Right cardiac atrium (tissue), 5 donors: ENCODE data around the gene GTSF1L. TPM values are rescaled to one million over a fixed set of nuclear protein-coding genes. Genes with fewer than 3 reads are reported as not detected.

Experiments used
- ATAC-seq, 2 donors: fragments of 200-7000 bp; cut with Tn5 transposase; one replicate each; pipeline versions ENCODE4 v1.8.0 to v1.9.1; 2020; ENCODE audit warnings: moderate library complexity in 2 of 2, mild to moderate bottlenecking in 1 of 2
- DNase-seq, 3 donors: peaks; one replicate each; pipeline ENCODE4 v3.0.0-alpha.2; 2020
- H3K27ac ChIP-seq: one replicate; pipeline ENCODE4 v1.5.1; 2013; ENCODE audit warnings: mild to moderate bottlenecking, low read length, control low read depth, moderate library complexity
- H3K27me3 ChIP-seq: one replicate; pipeline ENCODE4 v1.6.1; 2013; ENCODE audit not compliant: control insufficient read depth, insufficient read depth
- H3K4me1 ChIP-seq: one replicate; pipeline ENCODE4 v1.6.1; 2013; ENCODE audit warnings: low read length; ENCODE audit not compliant: control insufficient read depth, insufficient read depth
- H3K4me3 ChIP-seq: one replicate; pipeline ENCODE4 v1.5.1; 2013; ENCODE audit warnings: low read length, control low read depth
- H3K9me3 ChIP-seq: one replicate; pipeline ENCODE4 v1.6.1; 2013; ENCODE audit warnings: low read length; ENCODE audit not compliant: control insufficient read depth
- WGBS: extraction: QIAGEN DNeasy Blood & Tissue Kit; methylation state at CpG from one replicate; pipeline ENCODE4 v1.1.7; 2013; 5-methylcytosine and 5-hydroxymethylcytosine counted together
- intact Hi-C, 4 donors: fragments of 100-400 bp; cut with DNase I; formaldehyde crosslinking; loops; one replicate each; pipeline versions ENCODE4 v1.11.0 to v1.14.0; 2022 to 2023
- polyA plus RNA-seq: library from polyadenylated mRNA; stranded (reverse); fragments of 200-250 nt; gene quantifications from one replicate; pipeline ENCODE4 v1.2.3, GENCODE V29; 2013
- total RNA-seq, 4 donors: library from RNA; stranded (reverse); fragmentation: NEBNext Ultra II Directional; extraction: Animal tissue kit (Norgen Biotek cat#: 25700); gene quantifications; one replicate each; pipeline ENCODE4 v1.2.1, GENCODE V29; 2021
- donor health status: healthy with polysubstance abuse.
- donor health status: DM: no; HTN: yes; CAD: no.
- donor health status: DM: no; HTN: no; CAD: no.
- donor health status: DM: no; HTN: yes; CAD: no; lungs with severe emphysema.
- donor health status: DM: yes; HTN: yes; CAD: no.

The GTSF1L gene
- total and polyA plus RNA-seq, 5 donors = not detected

- no peaks in the 10 kb centered on the region for H3K27me3 ChIP-seq
- intact Hi-C loops = loop anchor here in 2 of 4 donors (5.0 kb wide), 1 partner anchor 337 kb away; no protein-coding TSS in a partner anchor
- peak in 1 of 3 donors; percentile 60 for DNase-seq
Measured at GRCh38 chr20:43744966-43745730, 18.3 kb upstream of the GTSF1L start.

DNA sequence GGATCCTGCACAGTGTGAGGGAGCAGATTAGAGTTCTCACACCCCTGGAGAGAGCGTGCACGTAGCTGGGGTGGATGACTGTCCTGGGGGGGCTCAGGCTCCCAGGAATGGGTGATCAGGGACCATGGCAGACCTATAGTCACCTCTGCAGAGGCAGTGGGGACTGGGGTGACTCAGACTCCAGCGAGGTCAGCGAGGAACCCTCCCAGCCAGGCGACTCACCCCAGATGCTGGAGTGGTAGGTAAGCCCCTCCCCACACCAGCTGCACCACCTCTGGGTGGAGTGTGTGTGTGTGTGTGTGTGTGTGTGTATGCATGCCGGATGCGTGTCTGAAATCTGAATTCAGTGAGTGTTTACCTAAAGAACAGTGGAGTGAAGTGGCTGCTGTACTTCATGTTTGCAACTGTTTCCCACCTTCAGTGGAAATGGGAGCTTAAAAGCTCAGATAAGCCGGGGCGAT is 17.4 kb upstream of the GTSF1L start:
- Histone ChIP-seq H3K4me1 (no peaks in the 10 kb centered on the region), H3K27ac (no peak overlapping the region), H3K27me3 (no peaks in the 10 kb centered on the region), H3K9me3 (no peaks in the 10 kb centered on the region), H3K4me3 (no peak overlapping the region)
- DNase-seq (no peak), ATAC-seq (no peak)
- intact Hi-C loops = no loop called here
- 56% methylated on average over 9 of the region's 9 CpGs for WGBS

More at GRCh38 chr20:43744966-43745730, 18.3 kb upstream of the GTSF1L start:
- H3K4me3 ChIP-seq = no peak overlapping the region
- H3K4me1 ChIP-seq = no peaks in the 10 kb centered on the region
- no peak overlapping the region for H3K27ac ChIP-seq
- H3K9me3 ChIP-seq = no peaks in the 10 kb centered on the region
- no peak for ATAC-seq
- 52% methylated on average over 12 of the region's 12 CpGs for WGBS

DNA sequence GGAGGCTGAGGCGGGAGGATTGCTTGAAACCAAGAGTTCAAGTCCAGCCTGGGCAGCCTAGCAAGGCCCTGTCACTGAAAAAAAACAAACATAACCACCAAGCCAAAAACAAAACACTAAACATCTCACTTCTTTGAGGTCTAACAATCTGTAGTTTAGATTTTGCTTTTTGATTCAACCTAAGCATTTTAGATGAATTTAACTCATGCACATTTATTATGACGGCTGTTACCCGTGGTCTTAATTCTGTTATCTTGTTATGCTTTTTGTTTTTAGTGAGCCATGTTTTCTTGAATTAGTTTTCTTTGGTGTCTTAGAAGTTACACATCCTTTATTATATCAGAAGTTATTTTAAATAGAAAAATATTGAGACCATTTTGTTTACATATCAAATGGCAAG is 13.8 kb upstream of the GTSF1L start:
- 93% methylated on average over 3 of the region's 3 CpGs for WGBS
- no peaks in the 10 kb centered on the region for H3K27me3 ChIP-seq

DNA sequence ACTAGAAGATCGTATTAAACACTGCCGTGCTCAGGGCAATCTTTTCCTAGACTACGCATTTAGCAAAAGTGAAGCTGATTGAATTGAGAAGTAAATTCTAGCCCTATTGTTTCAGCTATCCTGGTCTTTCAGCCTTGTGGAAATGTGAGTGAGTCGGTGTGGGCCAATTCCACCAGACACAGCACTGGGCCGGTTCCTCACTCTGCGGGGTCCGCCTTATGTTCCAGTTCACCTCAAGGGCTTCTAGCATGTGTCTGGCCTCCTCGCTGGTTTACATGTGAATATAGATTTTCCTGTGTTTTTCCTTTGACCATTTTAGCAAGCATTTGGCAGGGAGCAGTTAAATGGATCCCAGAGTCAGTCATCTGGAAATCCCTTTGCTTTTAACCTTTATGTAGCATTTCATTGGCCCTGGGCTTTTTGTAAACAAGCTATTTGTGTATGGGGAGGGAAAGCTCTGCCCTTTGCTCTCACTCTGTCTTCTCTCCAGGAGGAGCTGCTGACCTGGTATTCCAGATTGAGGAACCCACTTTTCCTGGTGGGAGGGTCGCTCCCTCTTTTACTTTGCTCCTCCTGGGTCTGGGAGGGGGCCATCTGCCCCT is 12.4 kb upstream of the GTSF1L start:
- no peaks in the 10 kb centered on the region for H3K9me3 ChIP-seq
- no peaks in the 10 kb centered on the region for H3K27me3 ChIP-seq
- no peaks in the 10 kb centered on the region for H3K4me1 ChIP-seq
- no peak overlapping the region for H3K27ac ChIP-seq
- intact Hi-C loops = no loop called here
- ATAC-seq (no peak), DNase-seq (no peak)
- H3K4me3 ChIP-seq = no peak overlapping the region
- WGBS = 90% methylated on average over 9 of the region's 9 CpGs

More for the DNA sequence above, 13.8 kb upstream of the GTSF1L start:
- no peak for ATAC-seq
- Histone ChIP-seq H3K9me3 (no peaks in the 10 kb centered on the region), H3K27ac (no peak overlapping the region), H3K4me3 (no peak overlapping the region), H3K4me1 (no peaks in the 10 kb centered on the region)
- intact Hi-C loops = no loop called here
- DNase-seq = no peak

DNA sequence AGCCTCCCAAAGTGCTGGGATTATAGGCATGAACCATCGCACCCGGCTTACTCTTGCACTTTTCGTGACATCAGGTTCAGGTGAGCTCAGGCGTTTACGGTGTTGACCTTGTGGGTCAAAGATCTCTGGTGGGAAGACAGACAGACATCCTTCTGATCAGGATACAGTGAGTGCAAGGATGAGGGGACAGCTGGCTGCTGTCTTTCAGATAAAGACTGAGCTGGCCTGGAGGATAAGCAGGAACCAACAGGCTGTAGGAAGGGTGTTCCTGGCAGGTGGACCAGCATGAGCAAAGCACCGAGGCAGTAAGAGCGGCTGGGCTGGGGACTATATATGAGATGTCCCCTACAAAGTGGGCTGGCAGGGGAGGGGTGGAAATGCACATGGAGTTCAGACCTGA is 11.1 kb upstream of the GTSF1L start:
- DNase-seq (no peak), ATAC-seq (no peak)
- no peak overlapping the region for H3K27ac ChIP-seq
- no peaks in the 10 kb centered on the region for H3K27me3 ChIP-seq
- 85% methylated on average over 7 of the region's 7 CpGs for WGBS
- intact Hi-C loops = no loop called here
- H3K4me1 ChIP-seq = no peaks in the 10 kb centered on the region
- H3K9me3 ChIP-seq = no peaks in the 10 kb centered on the region
- H3K4me3 ChIP-seq = no peak overlapping the region

DNA sequence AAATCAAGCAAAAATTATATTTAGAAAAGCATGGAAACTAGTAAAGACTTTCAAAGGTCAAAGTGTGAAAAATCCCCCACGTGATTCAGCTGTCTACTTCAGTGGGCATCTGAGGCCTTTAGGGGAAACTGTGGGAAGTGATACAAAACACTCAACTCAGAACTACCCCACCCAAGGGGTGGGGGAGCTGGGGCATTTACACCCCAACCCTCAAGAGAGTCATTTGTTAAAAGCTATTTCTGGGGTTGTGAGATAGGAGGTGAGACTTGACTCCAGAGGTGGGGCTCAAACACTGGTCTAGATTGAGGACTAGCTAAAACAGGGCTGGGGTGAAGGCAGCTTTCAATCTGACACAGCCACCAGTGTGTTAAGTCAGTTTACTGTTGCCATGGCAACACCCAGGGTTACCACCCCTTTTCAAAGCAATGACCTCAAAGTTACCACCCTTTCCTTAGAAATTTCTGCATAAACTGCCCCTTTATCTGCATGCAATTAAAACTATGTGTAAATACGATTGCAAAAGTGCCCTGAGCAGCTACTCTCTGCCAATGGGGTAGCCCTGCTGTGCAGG is 9.9 kb upstream of the GTSF1L start:
- no peaks in the 10 kb centered on the region for H3K4me1 ChIP-seq
- ATAC-seq (no peak), DNase-seq (no peak)
- no peak overlapping the region for H3K4me3 ChIP-seq
- H3K9me3 ChIP-seq = no peaks in the 10 kb centered on the region
- H3K27me3 ChIP-seq = no peaks in the 10 kb centered on the region
- 47% methylated on average over 2 of the region's 2 CpGs for WGBS
- intact Hi-C loops = no loop called here
- H3K27ac ChIP-seq = no peak overlapping the region

GRCh38 chr20:43731927-43732326 is 5.1 kb upstream of the GTSF1L start:
- Histone ChIP-seq H3K27ac (no peak overlapping the region), H3K9me3 (no peaks in the 10 kb centered on the region), H3K27me3 (no peaks in the 10 kb centered on the region), H3K4me1 (no peaks in the 10 kb centered on the region), H3K4me3 (no peak overlapping the region)
- intact Hi-C loops = no loop called here
- WGBS = 81% methylated on average over 5 of the region's 5 CpGs
- DNase-seq (peak in 1 of 3 donors; percentile 33), ATAC-seq (no peak)

DNA sequence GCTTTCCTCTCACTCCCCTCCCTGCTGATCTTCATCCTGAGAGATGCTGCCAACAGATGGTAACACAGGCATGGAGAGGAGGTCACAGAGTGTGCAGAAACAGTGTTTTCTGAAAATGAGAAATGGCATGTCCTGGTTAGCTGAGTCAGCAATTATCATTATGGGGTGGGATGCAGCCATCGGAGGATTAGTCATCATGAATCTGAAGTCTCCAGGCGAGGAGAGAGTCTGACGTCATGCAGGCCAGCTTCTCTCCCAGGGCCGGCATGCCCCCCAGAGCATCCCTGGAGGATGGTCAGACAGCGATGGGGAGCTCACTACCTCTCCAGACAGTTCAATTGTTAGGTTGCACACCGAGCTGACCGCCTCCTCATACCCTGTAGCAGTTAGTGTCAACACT is 4.7 kb upstream of the GTSF1L start:
- no peaks in the 10 kb centered on the region for H3K9me3 ChIP-seq
- no peak overlapping the region for H3K27ac ChIP-seq
- DNase-seq (no peak), ATAC-seq (no peak)
- H3K4me3 ChIP-seq = no peak overlapping the region
- intact Hi-C loops = no loop called here
- H3K27me3 ChIP-seq = no peaks in the 10 kb centered on the region
- 70% methylated on average over 7 of the region's 7 CpGs for WGBS
- H3K4me1 ChIP-seq = no peaks in the 10 kb centered on the region

GRCh38 chr20:43728686-43729255 is 2.0 kb upstream of the GTSF1L start:
- Histone ChIP-seq H3K9me3 (no peaks in the 10 kb centered on the region), H3K4me1 (no peaks in the 10 kb centered on the region), H3K27ac (no peak overlapping the region), H3K4me3 (no peak overlapping the region), H3K27me3 (no peaks in the 10 kb centered on the region)
- intact Hi-C loops = no loop called here
- 71% methylated on average over 7 of the region's 7 CpGs for WGBS
- DNase-seq = peak in 1 of 3 donors; percentile 7
- ATAC-seq = no peak

GRCh38 chr20:43727980-43728590 is 1.3 kb upstream of the GTSF1L start:
- intact Hi-C loops = no loop called here
- 88% methylated on average over 1 of the region's 1 CpG for WGBS

DNA sequence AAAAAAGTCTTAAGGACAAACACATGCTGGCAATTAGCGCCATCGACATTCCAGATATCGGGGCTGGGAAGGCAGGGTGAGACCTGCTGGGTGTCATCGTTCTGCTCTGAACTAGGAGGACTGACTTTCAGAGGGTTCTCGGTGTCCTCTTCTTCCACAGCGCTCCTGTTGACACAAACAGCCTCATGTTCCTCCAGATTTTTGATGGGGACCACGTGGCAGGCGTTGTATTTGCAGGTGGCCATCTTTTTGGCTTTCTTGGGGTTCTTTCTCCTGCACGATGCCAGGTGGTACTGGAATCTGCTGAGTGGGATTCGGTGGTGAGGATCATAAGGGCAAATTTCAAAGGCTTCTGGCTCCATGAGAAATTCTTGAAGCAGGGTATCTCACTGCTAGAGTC is 469 bp downstream of the GTSF1L start:
- no peaks in the 10 kb centered on the region for H3K27me3 ChIP-seq
- H3K4me1 ChIP-seq = no peaks in the 10 kb centered on the region
- no peaks in the 10 kb centered on the region for H3K9me3 ChIP-seq
- intact Hi-C loops = no loop called here
- no peak overlapping the region for H3K4me3 ChIP-seq
- no peak for ATAC-seq
- peak in 1 of 3 donors; percentile 7 for DNase-seq
- H3K27ac ChIP-seq = no peak overlapping the region
- WGBS = 87% methylated on average over 10 of the region's 10 CpGs

More at GRCh38 chr20:43727980-43728590, 1.3 kb upstream of the GTSF1L start:
- ATAC-seq (no peak), DNase-seq (no peak)
- H3K9me3 ChIP-seq = no peaks in the 10 kb centered on the region
- H3K27ac ChIP-seq = no peak overlapping the region
- no peaks in the 10 kb centered on the region for H3K4me1 ChIP-seq
- H3K27me3 ChIP-seq = no peaks in the 10 kb centered on the region
- H3K4me3 ChIP-seq = no peak overlapping the region
